Neural crest cell (in vitro differentiated cells): ENCODE results near the gene LSM2. TPM values are rescaled to one million over a fixed set of nuclear protein-coding genes. Genes with fewer than 3 reads are reported as not detected.
A peak's percentile ranks its signal among the peaks of the same experiment; 100 is the strongest.
"Not testable (repeated sequence)": the region's sequence is repeated elsewhere in the genome, so short reads cannot be mapped to it uniquely, and the experiment has no call there.

Experiments used
- DNase-seq: peaks from one replicate; pipeline ENCODE4 v3.0.0; 2021; ENCODE audit warnings: low read depth, mixed read lengths, low spot score
- H3K27ac Mint-ChIP-seq: one replicate; pipeline ENCODE4 v1.8.0; 2021; ENCODE audit warnings: mild to moderate bottlenecking, mixed read lengths; ENCODE audit not compliant: unreplicated experiment
- H3K27me3 Mint-ChIP-seq: 2 replicates; pipeline ENCODE4 v1.8.0; 2021; ENCODE audit warnings: low read depth, mild to moderate bottlenecking, mixed read lengths
- H3K36me3 Mint-ChIP-seq: 2 replicates; pipeline ENCODE4 v1.8.0; 2021; ENCODE audit warnings: low read depth, mild to moderate bottlenecking, mixed read lengths
- H3K4me1 Mint-ChIP-seq: 2 replicates; pipeline ENCODE4 v1.8.0; 2021; ENCODE audit warnings: mixed read lengths
- H3K4me3 Mint-ChIP-seq: one replicate; pipeline ENCODE4 v1.8.0; 2021; ENCODE audit warnings: mild to moderate bottlenecking, mixed read lengths
- H3K9me3 Mint-ChIP-seq: 2 replicates; pipeline ENCODE4 v1.8.0; 2021; ENCODE audit warnings: mixed read lengths
- CTCF ChIP-seq: fragments of 200-600 bp; sonication (generic); conservative IDR thresholded peaks from 2 replicates; pipeline ENCODE4 v1.5.0; 2021; ENCODE audit warnings: antibody characterized with exemption, mild to moderate bottlenecking
- total RNA-seq: library from RNA; stranded (reverse); gene quantifications from 2 replicates; pipeline ENCODE4 v1.2.1, GENCODE V29; 2021

Gene LSM2
- total RNA-seq, 1 donor from 2014 or later: 135 TPM

GRCh38 chr6:31794294-31794865 is 12.4 kb downstream of the LSM2 start:
- Mint-ChIP-seq H3K36me3 (peaks cover 13% of the 10 kb centered on the region), H3K27me3 (no peaks in the 10 kb centered on the region)
- no peak for DNase-seq

GRCh38 chr6:31793927-31794245 is 12.9 kb downstream of the LSM2 start:
- H3K36me3 Mint-ChIP-seq: peaks cover 17% of the 10 kb centered on the region
- not testable (repeated sequence) for H3K9me3 Mint-ChIP-seq, DNase-seq, H3K27me3 Mint-ChIP-seq
- peak overlapping the region; percentile 85 for H3K27ac Mint-ChIP-seq
- peak overlapping the region; percentile 99 for H3K4me3 Mint-ChIP-seq
- peaks cover 28% of the 10 kb centered on the region for H3K4me1 Mint-ChIP-seq

More at GRCh38 chr6:31794294-31794865, 12.4 kb downstream of the LSM2 start:
- no peak for TF ChIP-seq CTCF
- Mint-ChIP-seq H3K9me3 (no peaks in the 10 kb centered on the region), H3K4me1 (peaks cover 28% of the 10 kb centered on the region), H3K4me3 (peak overlapping the region; percentile 99), H3K27ac (peak overlapping the region; percentile 85)

GRCh38 chr6:31792761-31793171 is 14.0 kb downstream of the LSM2 start:
- H3K4me3 Mint-ChIP-seq: peak overlapping the region; percentile 49

GRCh38 chr6:31792090-31792374 is 14.7 kb downstream of the LSM2 start:
- Mint-ChIP-seq H3K36me3 (peaks cover 15% of the 10 kb centered on the region), H3K4me1 (peaks cover 26% of the 10 kb centered on the region), H3K27ac (peak overlapping the region; percentile 91), H3K4me3 (peak overlapping the region; percentile 34), H3K9me3 (no peaks in the 10 kb centered on the region), H3K27me3 (no peaks in the 10 kb centered on the region)
- TF ChIP-seq CTCF: no peak
- no peak for DNase-seq

More at GRCh38 chr6:31792761-31793171, 14.0 kb downstream of the LSM2 start:
- no peaks in the 10 kb centered on the region for H3K27me3 Mint-ChIP-seq
- peaks cover 28% of the 10 kb centered on the region for H3K4me1 Mint-ChIP-seq
- H3K9me3 Mint-ChIP-seq: no peaks in the 10 kb centered on the region
- H3K27ac Mint-ChIP-seq: peak overlapping the region; percentile 50
- no peak for TF ChIP-seq CTCF
- H3K36me3 Mint-ChIP-seq: peaks cover 15% of the 10 kb centered on the region
- DNase-seq: no peak

- peaks cover 24% of the 10 kb centered on the region for H3K4me1 Mint-ChIP-seq
- no peaks in the 10 kb centered on the region for H3K9me3 Mint-ChIP-seq
- peak; percentile 73 for TF ChIP-seq CTCF
- H3K4me3 Mint-ChIP-seq: peak overlapping the region; percentile 86
- DNase-seq: peak; percentile 74
- H3K27me3 Mint-ChIP-seq: no peaks in the 10 kb centered on the region
- peak overlapping the region; percentile 91 for H3K27ac Mint-ChIP-seq
- peaks cover 15% of the 10 kb centered on the region for H3K36me3 Mint-ChIP-seq
Measured at GRCh38 chr6:31791324-31792089, 15.3 kb downstream of the LSM2 start.

GRCh38 chr6:31785475-31785874 is 21.3 kb downstream of the LSM2 start:
- Mint-ChIP-seq H3K27ac (no peak overlapping the region), H3K4me1 (no peaks in the 10 kb centered on the region)

More at GRCh38 chr6:31785475-31785874, 21.3 kb downstream of the LSM2 start:
- Mint-ChIP-seq H3K4me3 (no peak overlapping the region), H3K9me3 (no peaks in the 10 kb centered on the region), H3K36me3 (peaks cover 15% of the 10 kb centered on the region), H3K27me3 (no peaks in the 10 kb centered on the region)
- TF ChIP-seq CTCF: no peak
- DNase-seq: no peak
